Naive B cell (primary cell): ENCODE results near the gene RICTOR. TPM values are rescaled to one million over a fixed set of nuclear protein-coding genes. Genes with fewer than 3 reads are reported as not detected.
"Not testable (repeated sequence)": the region's sequence is repeated elsewhere in the genome, so short reads cannot be mapped to it uniquely, and the experiment has no call there.

Experiments
- ATAC-seq, 2 donors: fragments of 150-1000 bp; cut with Tn5 transposase; 2 replicates each; pipeline ENCODE4 v1.10.0; 2021; ENCODE audit warnings: low read depth in 2 of 2, mild to moderate bottlenecking in 2 of 2, moderate library complexity in 2 of 2
- DNase-seq: peaks from one replicate; pipeline ENCODE4 v3.0.0; 2022
- H3K27ac Mint-ChIP-seq, 6 donors: one replicate each; pipeline ENCODE4 v1.8.0; 2020 to 2022; ENCODE audit warnings: mild to moderate bottlenecking in 6 of 6, mixed read lengths in 6 of 6, moderate library complexity in 5 of 6, inconsistent platforms in 2 of 6
- H3K27me3 Mint-ChIP-seq, 3 donors: one replicate each; pipeline ENCODE4 v1.8.0; 2021 to 2022; ENCODE audit warnings: mixed read lengths in 3 of 3, mild to moderate bottlenecking in 1 of 3
- H3K36me3 Mint-ChIP-seq, 2 donors: one replicate each; pipeline ENCODE4 v1.8.0; 2020 to 2022; ENCODE audit warnings: mixed read lengths in 2 of 2, inconsistent platforms in 1 of 2, mild to moderate bottlenecking in 1 of 2
- H3K4me1 Mint-ChIP-seq, 3 donors: one replicate each; pipeline ENCODE4 v1.8.0; 2020 to 2022; ENCODE audit warnings: mixed read lengths in 3 of 3, inconsistent platforms in 1 of 3, mild to moderate bottlenecking in 1 of 3, moderate library complexity in 1 of 3
- H3K4me3 Mint-ChIP-seq, 8 donors: one replicate each; pipeline ENCODE4 v1.8.0; 2020 to 2022; ENCODE audit warnings: mild to moderate bottlenecking in 8 of 8, mixed read lengths in 8 of 8, moderate library complexity in 8 of 8, inconsistent platforms in 2 of 8
- H3K9me3 Mint-ChIP-seq, 7 donors: one replicate each; pipeline ENCODE4 v1.8.0; 2020 to 2022; ENCODE audit warnings: mixed read lengths in 7 of 7, mild to moderate bottlenecking in 5 of 7, inconsistent platforms in 2 of 7, moderate library complexity in 1 of 7
- polyA plus RNA-seq, 6 donors: library from polyadenylated mRNA; unstranded; fragments of 300-500 nt; fragmentation: Illumina TruSeq; gene quantifications; one replicate each; pipeline ENCODE4 v1.2.3, GENCODE V29; 2021; ENCODE audit warnings: low read depth in 6 of 6

Gene RICTOR
- polyA plus RNA-seq, 6 donors from 2014 or later: 3.9 to 25.9 (median 17.7) TPM

DNA sequence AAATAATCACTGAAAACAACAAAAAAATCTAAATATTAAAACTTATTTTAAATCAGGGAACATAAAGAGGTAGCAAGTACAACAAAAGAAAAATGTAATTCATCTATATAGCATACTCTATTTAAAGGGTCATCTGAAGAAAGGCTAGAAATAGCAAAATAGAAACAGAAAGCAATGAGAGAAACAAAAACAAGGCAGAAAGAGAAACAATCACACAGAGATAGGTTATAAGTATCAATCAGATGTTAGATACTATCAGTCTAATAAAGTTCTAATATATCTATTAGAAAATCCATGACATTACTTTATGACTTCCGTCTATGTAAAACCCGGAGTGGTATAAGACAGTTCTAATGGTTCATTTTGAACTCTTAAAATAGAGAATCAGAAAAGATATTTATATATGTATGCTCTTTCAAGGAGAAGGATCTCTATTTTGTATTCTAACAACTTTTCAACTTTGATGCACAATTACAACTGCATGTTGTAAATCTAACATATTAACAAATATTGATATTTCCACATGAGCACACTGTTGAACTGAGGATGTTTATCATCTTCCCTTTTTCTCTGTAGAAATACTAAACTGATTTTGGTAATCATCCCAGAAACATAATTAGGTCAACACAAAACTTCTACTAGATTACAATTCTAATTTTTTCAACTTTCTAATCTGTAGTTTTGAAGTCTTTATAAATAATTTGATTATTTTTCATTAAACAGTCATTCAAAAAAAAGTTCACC is 15.8 kb downstream of the RICTOR start:
- no peaks in the 10 kb centered on the region for H3K9me3 Mint-ChIP-seq
- peak overlapping the region in 3 of 6 donors; percentile 5 to 86 (median 57) for H3K27ac Mint-ChIP-seq
- no peaks in the 10 kb centered on the region for H3K36me3 Mint-ChIP-seq
- no peak for DNase-seq
- peaks cover 43 to 63% (median 58%) of the 10 kb centered on the region in 3 donors for H3K4me1 Mint-ChIP-seq
- ATAC-seq: peak; percentile 36 to 42
- no peaks in the 10 kb centered on the region for H3K27me3 Mint-ChIP-seq
- peak overlapping the region in 6 of 8 donors; percentile 35 to 82 (median 64) for H3K4me3 Mint-ChIP-seq

DNA sequence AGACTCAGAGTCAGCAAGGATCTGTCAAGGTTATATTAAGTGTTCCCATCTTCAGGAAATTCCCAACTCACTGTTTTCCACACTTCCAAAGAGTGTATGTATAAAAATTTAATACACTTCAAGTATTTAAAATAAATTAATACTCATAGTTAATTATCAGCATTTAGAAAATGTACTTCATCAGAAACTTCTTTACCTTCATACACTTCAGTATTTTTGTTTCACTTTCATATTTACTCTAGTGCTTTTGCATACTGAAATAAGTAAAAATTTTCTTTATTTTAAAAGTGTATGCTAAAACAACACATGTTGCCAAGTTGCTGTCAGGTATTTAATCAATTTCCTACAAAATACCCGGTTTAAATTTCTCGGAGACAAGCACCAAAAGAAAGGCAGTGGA is 16.5 kb downstream of the RICTOR start:
- peak overlapping the region in 7 of 8 donors; percentile 35 to 82 (median 63) for H3K4me3 Mint-ChIP-seq
- peaks cover 39 to 59% (median 53%) of the 10 kb centered on the region in 3 donors for H3K4me1 Mint-ChIP-seq
- H3K27ac Mint-ChIP-seq: peak overlapping the region in 2 of 6 donors; percentile 5 to 30
- no peak for ATAC-seq
- no peaks in the 10 kb centered on the region for H3K27me3 Mint-ChIP-seq
- no peaks in the 10 kb centered on the region for H3K36me3 Mint-ChIP-seq
- no peaks in the 10 kb centered on the region for H3K9me3 Mint-ChIP-seq
- DNase-seq: no peak

DNA sequence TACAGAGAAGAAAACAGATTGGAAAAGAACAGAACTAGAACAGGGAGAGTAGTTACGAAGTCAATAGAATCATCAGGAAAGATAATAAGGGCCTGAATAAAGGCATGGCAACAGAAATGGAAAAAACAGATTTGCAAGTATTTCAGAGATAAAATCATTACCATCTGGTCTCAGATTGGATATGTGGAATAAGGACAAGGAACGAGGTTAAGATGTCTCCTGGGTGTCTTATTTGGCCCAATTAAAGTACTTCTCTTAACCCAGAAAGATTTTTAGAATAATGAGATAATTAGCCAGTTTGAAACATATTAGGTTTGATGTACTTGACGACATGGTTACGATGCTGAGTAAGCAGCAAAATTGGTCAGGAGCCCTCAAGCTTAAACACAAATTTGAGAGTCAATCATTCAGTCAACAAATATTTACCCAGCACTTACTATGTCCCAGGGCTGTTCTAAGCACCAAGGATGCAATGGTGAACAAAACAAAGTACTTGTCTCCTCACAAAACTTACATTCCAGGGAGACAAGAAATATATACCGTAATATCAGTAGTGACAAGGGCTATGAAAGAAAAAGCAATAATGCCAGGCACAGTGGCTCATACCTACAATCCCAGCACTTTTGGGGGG is 18.3 kb downstream of the RICTOR start:
- DNase-seq (no peak), ATAC-seq (no peak)
- no peak overlapping the region for H3K27ac Mint-ChIP-seq
- peaks cover 41 to 57% (median 55%) of the 10 kb centered on the region in 3 donors for H3K4me1 Mint-ChIP-seq
- peak overlapping the region in 2 of 8 donors; percentile 26 to 39 for H3K4me3 Mint-ChIP-seq
- no peaks in the 10 kb centered on the region for H3K9me3 Mint-ChIP-seq
- no peaks in the 10 kb centered on the region for H3K27me3 Mint-ChIP-seq
- H3K36me3 Mint-ChIP-seq: no peaks in the 10 kb centered on the region

DNA sequence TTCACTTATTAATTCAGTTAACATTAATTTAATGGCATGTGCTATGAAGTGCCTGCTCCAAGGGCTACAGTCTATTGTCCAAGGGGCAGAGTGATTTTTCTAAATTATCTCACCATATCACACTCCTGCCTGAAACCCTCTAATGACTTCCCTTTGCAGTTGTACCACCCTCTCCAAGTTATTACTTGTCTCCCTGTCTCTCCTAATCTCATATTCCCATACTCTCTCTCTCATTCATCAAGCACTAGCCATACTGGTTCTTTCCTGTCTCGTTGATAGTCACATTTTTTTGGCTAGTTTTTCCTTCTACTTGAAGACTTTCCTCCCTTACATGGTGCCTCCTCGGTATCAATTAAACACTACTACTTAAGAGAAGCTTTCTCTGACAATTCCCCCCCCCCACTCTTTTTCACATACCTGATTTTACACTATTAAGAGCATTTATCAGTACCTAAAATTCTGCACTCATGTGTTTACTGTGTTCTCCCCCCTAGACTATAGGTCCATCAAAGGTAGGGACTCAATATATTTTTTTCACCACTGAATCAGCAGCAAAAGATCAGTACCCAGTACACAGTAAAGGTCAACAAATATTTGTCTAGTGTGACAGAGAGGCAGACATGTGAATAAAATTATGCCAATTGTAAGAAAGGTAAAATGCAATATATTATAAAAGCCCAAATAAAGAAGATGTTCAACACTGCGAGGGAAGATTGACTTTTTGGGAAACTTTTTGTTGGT is 19.0 kb downstream of the RICTOR start:
- H3K9me3 Mint-ChIP-seq: no peaks in the 10 kb centered on the region
- H3K36me3 Mint-ChIP-seq: no peaks in the 10 kb centered on the region
- ATAC-seq (no peak), DNase-seq (no peak)
- H3K4me1 Mint-ChIP-seq: peaks cover 40 to 55% (median 54%) of the 10 kb centered on the region in 3 donors
- H3K27ac Mint-ChIP-seq: peak overlapping the region in 1 of 6 donors; percentile 85
- peak overlapping the region in 1 of 8 donors; percentile 26 for H3K4me3 Mint-ChIP-seq
- no peaks in the 10 kb centered on the region for H3K27me3 Mint-ChIP-seq

DNA sequence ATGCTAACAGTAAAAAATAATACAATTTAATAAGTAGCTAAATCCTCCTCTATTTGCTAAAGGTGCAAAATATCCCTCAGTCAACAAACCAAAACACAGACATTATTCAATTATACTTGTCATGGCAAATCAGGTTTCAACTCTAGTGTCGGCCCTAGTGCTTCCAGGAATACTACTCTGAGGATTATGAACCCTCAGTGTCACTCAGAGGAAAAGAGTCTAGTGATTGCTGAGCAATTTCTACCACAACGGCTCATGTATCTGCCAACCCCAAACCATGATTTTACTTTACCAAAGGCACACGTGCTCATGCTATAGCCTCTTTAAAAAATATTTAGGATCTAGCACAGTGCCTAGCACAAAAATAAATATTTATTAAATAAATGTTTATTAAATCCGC is 21.0 kb downstream of the RICTOR start:
- H3K27me3 Mint-ChIP-seq: no peaks in the 10 kb centered on the region
- H3K27ac Mint-ChIP-seq: no peak overlapping the region
- H3K4me3 Mint-ChIP-seq: no peak overlapping the region
- no peaks in the 10 kb centered on the region for H3K36me3 Mint-ChIP-seq
- peaks cover 44 to 57% (median 52%) of the 10 kb centered on the region in 3 donors for H3K4me1 Mint-ChIP-seq
- ATAC-seq (no peak), DNase-seq (no peak)
- no peaks in the 10 kb centered on the region for H3K9me3 Mint-ChIP-seq

DNA sequence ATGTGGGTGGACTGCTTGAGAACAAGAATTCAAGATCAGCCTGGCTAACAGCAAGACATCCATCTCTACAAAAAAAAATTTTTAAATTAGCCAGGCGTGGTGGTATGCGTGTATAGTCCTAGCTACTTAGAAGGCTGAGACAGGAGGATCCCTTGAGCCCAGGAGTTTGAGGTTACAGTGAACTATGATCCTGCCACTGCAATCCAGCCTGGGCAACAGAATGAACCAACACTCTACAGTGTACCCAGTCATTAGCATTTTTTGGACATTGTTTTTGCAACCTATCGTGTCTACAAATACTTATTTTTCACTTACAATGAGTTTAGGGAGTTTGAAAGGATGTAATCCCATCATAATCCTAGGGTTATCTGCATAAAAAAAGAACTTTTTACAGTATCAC is 22.1 kb downstream of the RICTOR start:
- Mint-ChIP-seq H3K4me3 (no peak overlapping the region), H3K4me1 (peaks cover 42 to 58% (median 47%) of the 10 kb centered on the region in 3 donors), H3K9me3 (no peaks in the 10 kb centered on the region), H3K27me3 (no peaks in the 10 kb centered on the region), H3K36me3 (no peaks in the 10 kb centered on the region), H3K27ac (no peak overlapping the region)
- no peak for DNase-seq
- no peak for ATAC-seq

DNA sequence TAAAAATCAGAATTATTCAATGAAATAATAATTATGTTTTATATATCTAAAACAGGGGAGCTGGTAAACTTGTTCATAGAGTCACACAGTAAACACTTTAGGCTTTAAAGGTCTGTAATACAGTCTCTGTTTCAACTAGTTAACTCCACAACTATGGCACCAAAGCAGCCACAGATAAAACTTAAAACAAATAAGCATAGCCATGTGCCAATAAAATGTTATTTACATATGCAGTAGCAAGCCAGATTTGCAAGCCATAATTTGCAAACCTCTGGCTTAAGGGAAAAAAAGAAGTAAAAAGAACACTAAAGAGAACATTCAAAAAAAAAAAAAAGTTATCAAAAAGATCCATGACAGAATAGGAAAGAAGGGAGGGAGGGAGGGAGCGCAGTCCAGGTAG is 24.9 kb downstream of the RICTOR start:
- Mint-ChIP-seq H3K4me1 (peaks cover 35 to 53% (median 46%) of the 10 kb centered on the region in 3 donors), H3K4me3 (no peak overlapping the region), H3K27ac (peak overlapping the region in 2 of 6 donors; percentile 5 to 65), H3K9me3 (no peaks in the 10 kb centered on the region), H3K36me3 (no peaks in the 10 kb centered on the region), H3K27me3 (no peaks in the 10 kb centered on the region)
- DNase-seq: no peak
- ATAC-seq: no peak

DNA sequence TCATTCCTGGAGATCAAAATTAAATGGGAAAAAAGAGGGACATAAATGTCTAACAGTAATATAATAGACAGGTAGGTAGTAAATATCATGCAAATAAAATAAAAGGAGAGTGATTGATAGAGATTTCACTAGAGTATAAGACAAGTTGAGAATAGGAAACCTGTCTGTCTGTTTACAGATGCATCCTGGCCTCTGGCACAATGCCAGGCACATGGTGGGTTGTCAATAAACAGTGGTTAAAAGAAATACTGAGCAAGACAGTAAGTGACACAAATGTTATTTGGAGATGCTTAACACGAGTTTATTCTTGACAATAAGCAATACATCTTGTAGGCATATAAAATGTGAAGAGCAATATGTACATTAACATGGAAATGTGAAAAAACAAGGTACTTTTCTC is 33.3 kb downstream of the RICTOR start:
- ATAC-seq: no peak
- Mint-ChIP-seq H3K36me3 (peaks cover 8 to 18% of the 10 kb centered on the region in 2 donors), H3K9me3 (peaks cover 0 to 5% (median under 1%) of the 10 kb centered on the region in 7 donors), H3K4me3 (no peak overlapping the region), H3K27me3 (no peaks in the 10 kb centered on the region), H3K4me1 (peaks cover 16 to 51% (median 49%) of the 10 kb centered on the region in 3 donors), H3K27ac (no peak overlapping the region)
- no peak for DNase-seq

DNA sequence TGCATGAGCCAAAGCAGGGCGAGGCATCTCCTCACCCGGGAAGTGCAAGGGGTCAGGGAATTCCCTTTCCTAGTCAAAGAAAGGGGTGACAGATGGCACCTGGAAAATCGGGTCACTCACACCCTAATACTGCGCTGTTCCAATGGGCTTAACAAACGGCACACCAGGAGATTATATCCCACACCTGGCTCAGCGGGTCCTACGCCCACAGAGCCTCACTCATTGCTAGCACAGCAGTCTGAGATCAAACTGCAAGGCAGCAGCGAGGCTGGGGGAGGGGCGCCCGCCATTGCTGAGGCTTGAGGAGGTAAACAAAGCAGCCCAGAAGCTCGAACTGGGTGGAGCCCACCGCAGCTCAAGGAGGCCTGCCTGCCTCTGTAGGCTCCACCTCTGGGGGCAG is 39.7 kb downstream of the RICTOR start:
- not testable (repeated sequence) for DNase-seq, H3K27me3 Mint-ChIP-seq, ATAC-seq
- Mint-ChIP-seq H3K9me3 (peaks cover 0 to 10% (median 5%) of the 10 kb centered on the region in 7 donors), H3K4me3 (peak overlapping the region in 2 of 8 donors; percentile 5 to 9), H3K27ac (peak overlapping the region in 1 of 6 donors; percentile 33), H3K4me1 (peaks cover 41 to 73% (median 68%) of the 10 kb centered on the region in 3 donors), H3K36me3 (peaks cover 7 to 11% of the 10 kb centered on the region in 2 donors)

DNA sequence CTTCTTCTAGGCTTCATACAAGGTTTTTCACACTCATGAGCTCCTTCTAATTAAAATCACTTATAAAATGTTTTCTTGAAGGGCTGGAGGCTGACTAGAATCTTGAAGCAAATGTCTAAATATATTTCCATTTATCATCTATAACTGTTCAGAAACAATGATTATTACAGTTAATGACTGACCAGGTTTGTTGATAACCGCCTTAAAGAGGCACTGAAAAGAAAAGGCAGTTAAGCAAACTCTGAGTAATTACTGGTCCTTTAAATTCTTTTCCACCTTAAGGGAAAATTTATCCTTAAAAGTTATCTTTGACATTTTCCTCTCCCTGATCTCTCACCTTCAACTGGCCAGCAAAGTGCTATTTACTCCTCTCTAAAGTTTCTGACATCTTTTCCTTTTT is 43.2 kb downstream of the RICTOR start:
- Mint-ChIP-seq H3K4me3 (no peak overlapping the region), H3K9me3 (peaks cover 0 to 27% (median 17%) of the 10 kb centered on the region in 7 donors), H3K27me3 (no peaks in the 10 kb centered on the region), H3K27ac (peak overlapping the region in 4 of 6 donors; percentile 3 to 61 (median 42)), H3K4me1 (peaks cover 49 to 62% (median 52%) of the 10 kb centered on the region in 3 donors), H3K36me3 (peaks cover 15 to 24% of the 10 kb centered on the region in 2 donors)
- no peak for DNase-seq
- ATAC-seq: no peak

DNA sequence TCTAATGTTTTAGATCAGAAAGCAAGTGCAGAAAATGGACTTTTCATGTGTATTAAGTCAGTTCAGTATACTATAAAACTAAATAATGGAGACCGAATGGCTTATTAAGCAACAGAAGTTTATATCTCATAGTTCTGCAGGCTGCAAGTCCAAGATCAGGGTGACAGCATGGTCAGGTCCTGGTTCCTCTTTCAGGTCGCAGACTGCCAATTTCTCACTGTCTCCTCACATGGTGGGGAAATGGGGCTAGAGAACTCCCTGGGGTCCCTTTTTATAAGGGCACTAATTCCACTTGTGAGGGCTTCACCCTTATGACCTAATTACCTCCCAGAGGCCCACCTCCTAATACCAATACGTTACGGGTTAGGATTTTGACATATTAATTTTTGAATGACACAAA is 48.7 kb downstream of the RICTOR start:
- peaks cover 7 to 23% of the 10 kb centered on the region in 2 donors for H3K36me3 Mint-ChIP-seq
- no peaks in the 10 kb centered on the region for H3K27me3 Mint-ChIP-seq
- H3K4me1 Mint-ChIP-seq: peaks cover 33 to 55% (median 36%) of the 10 kb centered on the region in 3 donors
- H3K27ac Mint-ChIP-seq: peak overlapping the region in 1 of 6 donors; percentile 94
- DNase-seq: no peak
- peak; percentile 42 to 49 for ATAC-seq
- H3K9me3 Mint-ChIP-seq: peaks cover 0 to 29% (median 22%) of the 10 kb centered on the region in 7 donors
- H3K4me3 Mint-ChIP-seq: no peak overlapping the region

DNA sequence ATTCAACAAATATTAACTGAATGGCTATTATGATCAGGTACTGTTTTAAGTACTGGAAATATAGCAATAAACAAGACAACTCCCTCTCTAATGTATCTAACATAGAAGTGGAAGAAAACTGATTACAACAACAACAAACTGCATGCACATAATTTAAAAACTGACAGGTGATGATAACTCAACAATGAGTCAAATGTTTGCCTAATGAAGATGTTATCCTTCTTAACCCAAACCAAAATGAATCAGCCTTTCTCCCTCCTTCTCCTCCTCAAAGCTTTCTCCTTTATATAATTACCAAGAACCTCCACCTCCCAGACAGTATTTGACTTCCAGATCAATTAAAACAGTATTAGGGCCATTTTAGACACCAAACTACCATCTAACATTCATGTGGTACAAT is 49.3 kb downstream of the RICTOR start:
- no peak overlapping the region for H3K27ac Mint-ChIP-seq
- H3K9me3 Mint-ChIP-seq: peaks cover 0 to 29% (median 22%) of the 10 kb centered on the region in 7 donors
- H3K4me3 Mint-ChIP-seq: peak overlapping the region in 2 of 8 donors; percentile 12 to 68
- peaks cover 31 to 52% (median 31%) of the 10 kb centered on the region in 3 donors for H3K4me1 Mint-ChIP-seq
- H3K27me3 Mint-ChIP-seq: no peaks in the 10 kb centered on the region
- DNase-seq (no peak), ATAC-seq (no peak)
- H3K36me3 Mint-ChIP-seq: peaks cover 10 to 20% of the 10 kb centered on the region in 2 donors

DNA sequence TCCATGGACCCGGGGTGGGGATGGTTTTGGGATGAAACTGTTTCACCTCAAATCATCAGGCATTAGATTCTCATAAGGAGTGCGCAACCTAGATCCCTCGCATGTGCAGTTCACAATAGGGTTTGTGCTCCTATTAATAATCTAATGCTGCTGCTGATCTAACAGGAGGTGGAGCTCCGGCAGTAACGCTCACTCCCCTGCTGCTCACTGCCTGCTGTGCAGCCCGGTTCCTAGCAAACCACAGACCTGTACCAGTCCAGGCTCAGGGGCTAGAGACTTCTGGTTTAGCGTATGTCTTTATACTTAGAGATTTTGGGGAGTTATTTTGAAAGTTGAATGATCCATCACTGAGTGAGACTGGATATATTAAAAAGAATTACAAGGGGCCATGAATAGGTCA is 50.2 kb downstream of the RICTOR start:
- Mint-ChIP-seq H3K36me3 (peaks cover 15 to 27% of the 10 kb centered on the region in 2 donors), H3K27me3 (no peaks in the 10 kb centered on the region), H3K9me3 (peaks cover 0 to 28% (median 21%) of the 10 kb centered on the region in 7 donors), H3K4me1 (peaks cover 33 to 52% (median 34%) of the 10 kb centered on the region in 3 donors), H3K27ac (no peak overlapping the region), H3K4me3 (no peak overlapping the region)
- no peak for DNase-seq
- no peak for ATAC-seq
